HUES48 (cell line): Measurements from ENCODE around the gene TMEM178B.
"Not testable (repeated sequence)": the region's sequence is repeated elsewhere in the genome, so short reads cannot be mapped to it uniquely, and the experiment has no call there.

Source experiments
- H3K27ac ChIP-seq: one replicate; pipeline ENCODE4 v1.7.0; 2013; ENCODE audit warnings: low read depth, low read length, inconsistent platforms
- H3K27me3 ChIP-seq: 2 replicates; pipeline ENCODE4 v1.6.1; 2013; ENCODE audit warnings: mild to moderate bottlenecking, low read length; ENCODE audit not compliant: control insufficient read depth, insufficient read depth
- H3K36me3 ChIP-seq: 2 replicates; pipeline ENCODE4 v1.6.1; 2013; ENCODE audit warnings: low read length; ENCODE audit not compliant: control insufficient read depth, insufficient read depth
- H3K4me1 ChIP-seq: 2 replicates; pipeline ENCODE4 v1.6.1; 2013; ENCODE audit warnings: mild to moderate bottlenecking, low read length; ENCODE audit not compliant: control insufficient read depth, insufficient read depth
- H3K4me3 ChIP-seq: 2 replicates; pipeline ENCODE4 v1.5.1; 2013; ENCODE audit warnings: mild to moderate bottlenecking, low read depth, low read length
- H3K9ac ChIP-seq: 2 replicates; pipeline ENCODE4 v1.6.1; 2013; ENCODE audit warnings: mild to moderate bottlenecking, low read depth, low read length, moderate library complexity
- H3K9me3 ChIP-seq: 2 replicates; pipeline ENCODE4 v1.6.1; 2013; ENCODE audit warnings: low read length; ENCODE audit not compliant: control insufficient read depth, insufficient read depth

Gene TMEM178B

DNA sequence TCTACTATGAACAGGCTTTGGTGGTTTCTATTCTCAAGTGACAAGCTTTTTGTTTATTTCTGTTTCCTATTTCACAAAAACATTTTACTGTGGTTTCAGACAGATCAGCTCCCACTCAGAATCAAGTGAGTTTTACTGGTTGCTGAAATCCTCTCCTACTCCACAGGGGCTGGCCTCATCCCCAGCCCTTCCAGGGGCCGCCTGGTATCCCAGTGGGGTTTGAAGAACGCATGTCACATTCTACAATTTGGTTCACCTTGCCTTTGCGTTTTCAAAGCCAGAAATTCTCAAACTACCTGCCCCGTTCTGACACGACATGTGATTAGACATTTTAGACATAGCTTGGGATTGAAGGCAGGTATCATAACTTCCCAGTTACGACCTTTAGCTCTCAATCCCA lies 316.5 kb downstream of the TMEM178B start:
- H3K4me1 ChIP-seq = no peaks in the 10 kb centered on the region
- H3K27ac ChIP-seq = no peak overlapping the region

GRCh38 chr7:141393056-141393455 lies 319.2 kb downstream of the TMEM178B start:
- no peaks in the 10 kb centered on the region for H3K36me3 ChIP-seq
- H3K9me3 ChIP-seq = no peaks in the 10 kb centered on the region
- no peaks in the 10 kb centered on the region for H3K4me1 ChIP-seq
- no peak overlapping the region for H3K27ac ChIP-seq
- no peak overlapping the region for H3K9ac ChIP-seq
- no peak overlapping the region for H3K4me3 ChIP-seq
- H3K27me3 ChIP-seq = no peaks in the 10 kb centered on the region

More for the DNA sequence above, 316.5 kb downstream of the TMEM178B start:
- no peak overlapping the region for H3K9ac ChIP-seq
- no peaks in the 10 kb centered on the region for H3K9me3 ChIP-seq
- H3K4me3 ChIP-seq = no peak overlapping the region
- H3K36me3 ChIP-seq = no peaks in the 10 kb centered on the region
- no peaks in the 10 kb centered on the region for H3K27me3 ChIP-seq

DNA sequence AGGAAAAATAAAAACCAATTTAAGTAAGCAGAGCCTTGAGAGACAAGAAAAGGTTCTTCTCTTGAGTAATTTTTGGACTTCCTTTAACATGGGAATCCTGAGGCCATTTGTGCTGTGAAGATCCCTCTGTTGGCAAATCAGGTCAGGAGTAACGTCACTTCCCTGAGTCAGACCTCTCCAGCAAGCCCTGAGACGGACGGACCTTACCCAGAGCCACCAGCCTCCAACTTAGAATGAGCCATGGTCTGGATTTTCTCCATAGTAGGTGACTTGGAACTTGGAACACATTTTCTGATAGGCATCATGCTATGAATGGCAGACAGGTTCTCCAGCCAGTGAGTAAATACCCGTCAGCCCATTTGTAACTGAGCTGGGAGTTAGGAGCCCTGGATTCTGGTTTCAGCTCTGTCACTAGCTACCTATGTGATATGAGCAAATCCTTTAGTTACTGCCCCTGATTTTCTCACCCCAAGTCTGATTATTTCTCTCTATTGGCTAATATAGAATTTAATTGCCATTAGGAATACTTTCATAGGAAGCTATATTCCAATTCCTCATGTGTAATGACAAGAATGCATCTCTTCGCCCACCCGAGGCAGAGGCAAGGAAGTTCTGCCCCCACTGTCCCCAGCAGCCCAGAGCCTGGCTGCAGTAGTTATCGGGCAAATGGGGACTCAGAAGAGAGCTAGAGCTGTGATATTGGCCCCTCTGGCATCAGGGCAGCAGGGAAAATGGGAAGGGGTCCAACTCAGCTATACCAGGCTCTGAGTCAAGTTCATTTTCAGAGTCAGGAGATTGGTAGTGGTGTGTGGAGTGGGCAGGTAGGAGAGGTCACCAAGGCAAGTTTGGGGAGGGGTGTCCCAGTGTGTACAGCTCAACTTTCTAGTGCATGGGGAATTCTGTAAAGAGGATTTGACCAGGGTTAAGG lies 323.6 kb downstream of the TMEM178B start:
- H3K4me3 ChIP-seq = no peak overlapping the region
- H3K9me3 ChIP-seq = no peaks in the 10 kb centered on the region
- H3K36me3 ChIP-seq = no peaks in the 10 kb centered on the region
- no peak overlapping the region for H3K9ac ChIP-seq
- no peaks in the 10 kb centered on the region for H3K27me3 ChIP-seq
- no peak overlapping the region for H3K27ac ChIP-seq
- H3K4me1 ChIP-seq = no peaks in the 10 kb centered on the region

DNA sequence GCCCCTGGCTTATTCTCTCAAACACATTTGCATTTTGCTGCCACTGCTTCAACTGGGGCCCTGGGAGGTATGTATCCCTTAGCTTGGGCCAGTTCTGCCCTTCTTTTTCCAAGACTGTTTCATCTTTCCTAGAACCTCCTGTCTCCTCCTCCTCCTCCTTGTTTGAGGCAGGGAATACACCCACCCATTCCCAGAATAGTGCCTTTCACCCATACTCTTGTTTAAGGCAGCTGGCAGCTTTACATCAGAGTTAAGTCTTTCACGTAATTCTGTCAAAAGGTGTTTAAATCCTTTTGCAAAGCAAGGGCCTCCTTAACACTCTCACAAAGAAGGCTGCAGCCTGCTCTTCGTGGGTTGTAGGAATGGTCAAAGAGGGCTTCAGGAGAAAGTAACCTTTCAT lies 326.5 kb downstream of the TMEM178B start:
- Histone ChIP-seq H3K27ac (no peak overlapping the region), H3K27me3 (no peaks in the 10 kb centered on the region), H3K9ac (no peak overlapping the region), H3K4me3 (no peak overlapping the region), H3K9me3 (no peaks in the 10 kb centered on the region), H3K36me3 (no peaks in the 10 kb centered on the region), H3K4me1 (no peaks in the 10 kb centered on the region)

GRCh38 chr7:141402277-141402996 lies 328.6 kb downstream of the TMEM178B start:
- H3K9me3 ChIP-seq = no peaks in the 10 kb centered on the region
- no peaks in the 10 kb centered on the region for H3K27me3 ChIP-seq
- H3K4me3 ChIP-seq = no peak overlapping the region
- no peaks in the 10 kb centered on the region for H3K36me3 ChIP-seq
- no peak overlapping the region for H3K27ac ChIP-seq
- peaks cover 5% of the 10 kb centered on the region for H3K4me1 ChIP-seq
- H3K9ac ChIP-seq = no peak overlapping the region

DNA sequence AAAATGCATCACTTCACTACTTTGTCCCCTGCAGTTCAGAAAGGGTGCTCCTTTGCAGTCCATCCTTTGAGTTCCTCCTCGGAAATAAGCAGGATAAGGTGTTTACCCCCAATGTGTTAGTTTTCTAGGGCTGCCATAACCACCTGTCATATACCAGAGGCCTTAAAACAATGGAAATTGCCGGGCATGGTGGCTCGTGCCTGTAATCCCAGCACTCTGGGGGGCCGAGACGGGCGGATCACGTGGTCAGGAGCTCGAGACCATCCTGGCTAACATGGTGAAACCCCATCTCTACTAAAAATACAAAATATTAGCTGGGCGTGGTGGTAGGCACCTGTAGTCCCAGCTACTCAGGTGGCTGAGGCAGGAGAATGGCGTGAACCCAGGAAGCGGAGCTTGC lies 330.0 kb downstream of the TMEM178B start:
- not testable (repeated sequence) for H3K9ac ChIP-seq, H3K27me3 ChIP-seq, H3K4me3 ChIP-seq, H3K27ac ChIP-seq, H3K9me3 ChIP-seq, H3K36me3 ChIP-seq
- peaks cover 14% of the 10 kb centered on the region for H3K4me1 ChIP-seq

DNA sequence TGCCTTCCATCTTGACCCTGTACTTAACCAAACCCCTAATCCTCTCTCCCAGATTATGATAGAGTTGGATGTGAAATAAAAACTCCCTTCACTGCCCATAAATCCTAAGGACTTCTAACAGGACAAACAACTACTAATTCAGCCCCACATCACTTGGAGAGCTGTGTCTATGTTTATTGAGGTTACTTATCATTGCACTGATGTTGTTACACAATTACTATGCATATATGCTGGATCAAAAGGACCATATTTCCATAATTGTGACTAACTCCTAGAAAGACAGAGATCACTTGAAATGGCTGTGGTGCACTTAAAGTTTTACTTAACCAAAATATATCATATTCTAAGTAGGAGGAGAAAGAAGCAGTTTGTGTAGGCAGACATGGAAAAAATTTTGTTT lies 332.5 kb downstream of the TMEM178B start:
- no peak overlapping the region for H3K27ac ChIP-seq
- H3K9ac ChIP-seq = no peak overlapping the region
- H3K36me3 ChIP-seq = no peaks in the 10 kb centered on the region
- peaks cover 37% of the 10 kb centered on the region for H3K4me1 ChIP-seq
- H3K4me3 ChIP-seq = no peak overlapping the region
- H3K27me3 ChIP-seq = no peaks in the 10 kb centered on the region
- no peaks in the 10 kb centered on the region for H3K9me3 ChIP-seq

GRCh38 chr7:141407893-141408292 lies 334.0 kb downstream of the TMEM178B start:
- H3K4me3 ChIP-seq = no peak overlapping the region
- H3K9ac ChIP-seq = no peak overlapping the region
- H3K36me3 ChIP-seq = no peaks in the 10 kb centered on the region
- H3K27ac ChIP-seq = no peak overlapping the region
- H3K9me3 ChIP-seq = no peaks in the 10 kb centered on the region
- peaks cover 44% of the 10 kb centered on the region for H3K4me1 ChIP-seq
- no peaks in the 10 kb centered on the region for H3K27me3 ChIP-seq

- no peak overlapping the region for H3K9ac ChIP-seq
- H3K9me3 ChIP-seq = no peaks in the 10 kb centered on the region
- H3K4me1 ChIP-seq = peaks cover 44% of the 10 kb centered on the region
- H3K27me3 ChIP-seq = no peaks in the 10 kb centered on the region
- no peaks in the 10 kb centered on the region for H3K36me3 ChIP-seq
- no peak overlapping the region for H3K27ac ChIP-seq
- no peak overlapping the region for H3K4me3 ChIP-seq
These were observed 334.6 kb downstream of the TMEM178B start for GRCh38 chr7:141408440-141408839.

DNA sequence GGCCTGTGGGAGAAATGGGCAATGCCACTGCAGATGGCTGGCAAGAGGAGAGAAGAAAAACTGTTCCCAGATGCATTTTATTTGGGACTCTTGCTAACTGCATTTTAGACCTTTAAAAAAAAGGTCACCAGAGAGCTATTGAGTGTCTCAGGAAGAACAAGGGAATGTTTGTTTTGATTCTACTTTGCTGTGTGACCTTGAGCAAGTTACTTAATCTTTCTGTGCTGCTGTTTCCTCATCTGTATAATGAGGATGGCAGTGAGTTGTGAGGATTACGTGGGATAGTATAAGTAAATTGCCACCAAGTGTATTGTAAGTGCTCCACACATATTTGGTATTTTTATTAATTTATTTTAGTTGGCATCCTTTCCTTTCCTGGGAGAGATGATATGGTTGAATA lies 335.4 kb downstream of the TMEM178B start:
- Histone ChIP-seq H3K27ac (peak overlapping the region; percentile 86), H3K4me1 (peaks cover 44% of the 10 kb centered on the region), H3K36me3 (no peaks in the 10 kb centered on the region), H3K27me3 (no peaks in the 10 kb centered on the region), H3K4me3 (no peak overlapping the region), H3K9me3 (no peaks in the 10 kb centered on the region), H3K9ac (no peak overlapping the region)

GRCh38 chr7:141409801-141410329 lies 336.0 kb downstream of the TMEM178B start:
- Histone ChIP-seq H3K9me3 (no peaks in the 10 kb centered on the region), H3K4me1 (peaks cover 44% of the 10 kb centered on the region), H3K4me3 (no peak overlapping the region), H3K9ac (no peak overlapping the region), H3K27ac (peak overlapping the region; percentile 86), H3K27me3 (no peaks in the 10 kb centered on the region), H3K36me3 (no peaks in the 10 kb centered on the region)
